HUES6 (cell line): ENCODE results near the gene CTPS2.

Source experiments
- H3K27ac ChIP-seq: 2 replicates; pipeline ENCODE4 v1.7.0; 2013; ENCODE audit warnings: low read depth, mild to moderate bottlenecking, low read length, inconsistent platforms
- H3K27me3 ChIP-seq: 2 replicates; pipeline ENCODE4 v1.6.1; 2013; ENCODE audit warnings: low read length; ENCODE audit not compliant: control insufficient read depth, insufficient read depth
- H3K36me3 ChIP-seq: 2 replicates; pipeline ENCODE4 v1.6.1; 2013; ENCODE audit warnings: low read length; ENCODE audit not compliant: control insufficient read depth, insufficient read depth
- H3K4me1 ChIP-seq: 2 replicates; pipeline ENCODE4 v1.6.1; 2013; ENCODE audit warnings: low read length; ENCODE audit not compliant: control insufficient read depth, insufficient read depth
- H3K4me3 ChIP-seq: 2 replicates; pipeline ENCODE4 v1.5.1; 2013; ENCODE audit warnings: low read depth, low read length
- H3K9ac ChIP-seq: one replicate; pipeline ENCODE4 v1.6.1; 2013; ENCODE audit warnings: mild to moderate bottlenecking, low read length
- H3K9me3 ChIP-seq: 2 replicates; pipeline ENCODE4 v1.6.1; 2013; ENCODE audit warnings: low read depth, low read length; ENCODE audit not compliant: control insufficient read depth, insufficient read depth

Gene CTPS2

GRCh38 chrX:16683007-16683664 is 29.3 kb downstream of the CTPS2 start:
- Histone ChIP-seq H3K9me3 (no peaks in the 10 kb centered on the region), H3K27ac (no peak overlapping the region), H3K4me3 (no peak overlapping the region), H3K4me1 (no peaks in the 10 kb centered on the region; the same call in 1 of the 2 replicates), H3K9ac (no peak overlapping the region), H3K36me3 (peaks cover 82% of the 10 kb centered on the region), H3K27me3 (no peaks in the 10 kb centered on the region)

- Histone ChIP-seq H3K27ac (no peak overlapping the region), H3K9ac (no peak overlapping the region), H3K27me3 (no peaks in the 10 kb centered on the region), H3K4me3 (no peak overlapping the region), H3K4me1 (no peaks in the 10 kb centered on the region), H3K9me3 (no peaks in the 10 kb centered on the region), H3K36me3 (peaks cover 82% of the 10 kb centered on the region)
Observed at GRCh38 chrX:16678689-16679088, 33.8 kb downstream of the CTPS2 start.

- no peaks in the 10 kb centered on the region for H3K27me3 ChIP-seq
- H3K4me1 ChIP-seq: peaks cover 6% of the 10 kb centered on the region
- no peak overlapping the region for H3K9ac ChIP-seq
- H3K4me3 ChIP-seq: no peak overlapping the region
- no peaks in the 10 kb centered on the region for H3K9me3 ChIP-seq
- H3K27ac ChIP-seq: 0 out of 2 replicates have a peak overlapping the region, but pooled peaks have one; percentile 40
- H3K36me3 ChIP-seq: peaks cover 72% of the 10 kb centered on the region
Observed at GRCh38 chrX:16671005-16671404, 41.5 kb downstream of the CTPS2 start.

- Histone ChIP-seq H3K4me1 (peaks cover 19% of the 10 kb centered on the region), H3K9me3 (no peaks in the 10 kb centered on the region), H3K27ac (no peak overlapping the region), H3K4me3 (no peak overlapping the region), H3K27me3 (no peaks in the 10 kb centered on the region), H3K36me3 (peaks cover 62% of the 10 kb centered on the region), H3K9ac (no peak overlapping the region)
Observed at GRCh38 chrX:16666541-16666940, 45.9 kb downstream of the CTPS2 start.

GRCh38 chrX:16665089-16665488 is 47.4 kb downstream of the CTPS2 start:
- peaks cover 13% of the 10 kb centered on the region for H3K4me1 ChIP-seq
- no peak overlapping the region for H3K9ac ChIP-seq
- H3K4me3 ChIP-seq: no peak overlapping the region
- H3K27ac ChIP-seq: no peak overlapping the region
- no peaks in the 10 kb centered on the region for H3K9me3 ChIP-seq
- no peaks in the 10 kb centered on the region for H3K27me3 ChIP-seq
- peaks cover 57% of the 10 kb centered on the region for H3K36me3 ChIP-seq

GRCh38 chrX:16664626-16665025 is 47.8 kb downstream of the CTPS2 start:
- no peak overlapping the region for H3K27ac ChIP-seq
- no peaks in the 10 kb centered on the region for H3K9me3 ChIP-seq
- H3K27me3 ChIP-seq: no peaks in the 10 kb centered on the region
- H3K4me1 ChIP-seq: peaks cover 13% of the 10 kb centered on the region
- peaks cover 57% of the 10 kb centered on the region for H3K36me3 ChIP-seq
- no peak overlapping the region for H3K9ac ChIP-seq
- H3K4me3 ChIP-seq: no peak overlapping the region

GRCh38 chrX:16664074-16664473 is 48.4 kb downstream of the CTPS2 start:
- H3K9ac ChIP-seq: no peak overlapping the region
- H3K27me3 ChIP-seq: no peaks in the 10 kb centered on the region
- H3K4me1 ChIP-seq: peaks cover 13% of the 10 kb centered on the region
- H3K9me3 ChIP-seq: no peaks in the 10 kb centered on the region
- H3K4me3 ChIP-seq: no peak overlapping the region
- H3K36me3 ChIP-seq: peaks cover 53% of the 10 kb centered on the region
- no peak overlapping the region for H3K27ac ChIP-seq

DNA sequence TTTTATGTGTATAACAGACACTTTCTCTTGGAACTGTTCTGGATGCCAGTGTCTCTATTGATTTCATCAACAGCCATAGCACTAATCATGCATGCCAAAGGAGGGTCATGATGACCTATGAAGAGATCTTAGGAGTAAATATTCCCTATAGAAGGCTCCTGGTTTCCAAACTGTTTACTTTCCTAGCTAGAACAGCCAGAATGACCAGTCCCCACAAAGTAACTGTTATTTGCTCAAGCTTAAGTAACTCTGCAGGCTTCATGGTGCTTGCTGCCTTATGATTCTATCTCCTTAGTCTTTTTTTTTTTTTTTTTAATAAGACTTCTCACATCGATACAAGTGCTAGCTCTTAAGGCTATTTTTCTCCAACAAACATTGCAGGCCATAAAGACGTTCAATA is 50.1 kb downstream of the CTPS2 start:
- Histone ChIP-seq H3K27me3 (no peaks in the 10 kb centered on the region), H3K9ac (no peak overlapping the region), H3K36me3 (peaks cover 43% of the 10 kb centered on the region), H3K4me3 (no peak overlapping the region), H3K9me3 (no peaks in the 10 kb centered on the region), H3K27ac (no peak overlapping the region), H3K4me1 (peaks cover 13% of the 10 kb centered on the region)

DNA sequence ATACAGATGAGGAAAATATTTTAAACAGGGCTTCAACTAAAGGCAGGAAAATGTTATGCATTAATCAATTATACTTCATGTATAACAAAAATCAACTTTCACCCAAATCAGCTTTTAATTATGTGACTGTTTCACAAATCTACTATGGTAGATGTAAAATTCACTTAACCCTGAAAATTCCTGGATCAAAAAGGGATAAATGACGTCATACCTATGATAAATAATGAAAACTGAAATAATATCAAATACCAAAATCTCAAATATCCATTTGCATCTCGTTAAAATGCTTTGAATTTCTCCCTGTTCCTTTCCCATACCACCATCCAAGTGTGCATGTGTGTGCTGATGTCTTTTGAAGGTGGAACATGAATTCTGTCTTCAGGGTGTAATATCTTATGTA is 51.0 kb downstream of the CTPS2 start:
- Histone ChIP-seq H3K4me1 (peaks cover 13% of the 10 kb centered on the region), H3K4me3 (no peak overlapping the region), H3K9ac (no peak overlapping the region), H3K27ac (no peak overlapping the region), H3K36me3 (peaks cover 39% of the 10 kb centered on the region), H3K27me3 (no peaks in the 10 kb centered on the region), H3K9me3 (no peaks in the 10 kb centered on the region)

DNA sequence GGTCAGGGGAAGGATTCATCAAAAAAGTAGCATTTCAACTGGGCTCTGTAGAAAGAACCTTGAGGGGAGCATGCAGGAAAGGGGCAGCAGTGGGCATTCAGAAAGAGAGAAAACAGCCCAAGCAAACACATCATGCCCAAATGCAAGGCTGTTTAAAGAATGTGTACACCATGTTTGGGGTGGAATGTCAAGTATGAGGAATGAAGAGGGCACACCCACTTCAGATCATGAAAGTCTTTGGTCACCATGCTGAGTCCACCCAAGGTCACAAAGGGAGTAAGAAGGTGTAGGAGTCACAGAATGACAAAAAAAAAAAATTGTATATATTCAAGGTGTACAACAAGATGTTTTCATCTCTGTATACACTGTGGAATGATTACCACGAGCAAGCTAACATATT is 53.1 kb downstream of the CTPS2 start:
- H3K27me3 ChIP-seq: no peaks in the 10 kb centered on the region; the same call in 1 of the 2 replicates
- no peaks in the 10 kb centered on the region for H3K9me3 ChIP-seq
- H3K4me1 ChIP-seq: peaks cover 15% of the 10 kb centered on the region
- no peak overlapping the region for H3K4me3 ChIP-seq
- no peak overlapping the region for H3K27ac ChIP-seq
- H3K9ac ChIP-seq: no peak overlapping the region
- peaks cover 22% of the 10 kb centered on the region for H3K36me3 ChIP-seq

DNA sequence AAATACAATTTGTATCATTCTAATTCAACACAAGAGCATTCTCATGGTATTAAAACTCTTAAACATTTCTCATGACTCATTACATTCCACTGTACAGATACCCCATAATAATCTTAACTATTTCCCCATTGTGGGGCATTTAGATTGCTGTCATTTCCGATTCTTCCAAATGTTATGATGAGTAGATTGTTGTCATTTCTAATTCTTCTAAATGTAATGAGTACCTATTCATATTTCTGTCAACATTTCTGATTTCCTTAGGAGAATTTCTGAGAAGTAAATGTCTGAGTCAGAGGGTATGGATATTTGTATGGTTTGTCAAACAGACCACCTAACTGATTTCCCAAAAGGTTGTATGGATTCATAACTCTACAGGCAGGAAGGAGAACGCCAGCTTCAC is 54.2 kb downstream of the CTPS2 start:
- H3K4me1 ChIP-seq: peaks cover 11% of the 10 kb centered on the region
- H3K27ac ChIP-seq: no peak overlapping the region
- no peak overlapping the region for H3K4me3 ChIP-seq
- H3K9ac ChIP-seq: no peak overlapping the region
- H3K9me3 ChIP-seq: no peaks in the 10 kb centered on the region
- no peaks in the 10 kb centered on the region; the same call in 1 of the 2 replicates for H3K27me3 ChIP-seq
- peaks cover 20% of the 10 kb centered on the region for H3K36me3 ChIP-seq
